ENCODE data around the gene FARP2.

Gene FARP2

DNA sequence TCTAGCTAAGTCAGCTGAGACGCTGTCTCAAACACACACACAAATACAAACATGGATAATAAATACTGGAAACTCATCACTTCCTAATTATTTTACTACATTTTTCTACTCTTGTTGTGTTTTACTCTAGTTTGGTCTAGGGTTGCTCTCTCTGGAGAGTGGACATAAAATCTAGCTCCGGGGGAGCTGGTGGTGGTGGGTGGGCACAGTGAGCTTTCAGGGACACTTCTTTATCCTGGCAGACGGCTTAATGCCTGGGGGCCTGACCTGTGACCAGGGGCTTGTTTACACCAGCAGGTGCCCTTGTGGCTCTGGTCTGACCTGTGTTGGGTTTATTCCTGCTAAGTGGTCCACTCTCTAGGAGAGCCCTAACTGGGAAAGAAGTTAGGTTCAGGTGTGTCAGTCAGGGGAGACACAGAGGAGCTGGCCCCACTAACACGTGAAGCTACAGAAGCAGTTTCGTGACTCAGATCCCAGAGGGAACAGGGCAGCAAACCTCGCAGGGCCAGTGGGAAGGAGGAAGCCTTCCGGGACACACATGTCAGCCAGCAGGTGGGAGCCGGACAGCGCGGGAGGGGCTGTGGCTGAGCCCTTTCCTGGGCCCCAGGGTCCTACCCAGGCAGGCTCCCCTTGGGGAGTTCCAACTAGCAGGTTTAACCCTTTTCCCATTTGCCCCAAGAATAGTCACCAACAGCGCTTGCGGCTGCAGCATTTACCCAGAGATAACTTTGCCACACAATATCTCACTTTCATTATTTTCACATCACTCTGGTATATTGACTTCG lies 180.0 kb downstream of the FARP2 start:
- no peak for FAIRE-seq

DNA sequence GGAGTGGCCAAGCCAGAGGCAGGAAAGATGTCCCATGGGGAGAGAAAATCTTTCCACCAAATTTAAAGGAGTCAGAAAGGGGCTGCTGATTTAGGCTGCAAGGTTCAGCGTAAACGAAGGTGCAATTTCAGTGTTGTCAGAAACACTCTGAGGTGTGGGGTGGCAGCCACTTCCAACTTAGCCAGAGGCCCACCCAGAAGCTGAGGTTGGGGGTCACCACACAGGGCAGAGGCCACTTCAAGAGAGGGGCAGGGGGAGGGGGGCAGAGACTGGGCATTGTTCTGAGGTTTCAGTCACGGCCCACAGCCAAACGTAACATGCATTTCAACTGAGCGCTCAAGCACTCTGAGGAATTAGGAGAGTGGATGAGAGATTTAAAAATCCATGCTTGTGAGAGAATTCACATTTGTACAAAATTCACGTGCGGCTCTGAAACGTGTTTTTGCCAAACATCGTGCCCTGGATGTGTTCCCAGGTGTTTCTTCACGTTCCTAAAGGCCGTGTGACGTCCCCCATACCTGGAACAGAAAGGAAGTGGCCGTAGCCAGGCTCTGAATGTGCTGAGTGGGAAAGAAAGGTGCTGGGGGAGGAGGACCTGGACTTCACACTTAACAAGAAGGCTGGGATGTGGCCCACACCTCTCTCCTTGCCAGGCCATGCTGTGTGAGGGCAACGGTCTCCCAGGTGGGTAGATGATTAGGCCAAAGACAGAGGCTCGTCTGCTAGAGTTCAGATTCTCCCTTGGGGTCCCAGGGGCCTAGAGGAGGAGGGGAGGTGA lies 182.9 kb downstream of the FARP2 start:
- FAIRE-seq, result no peak

DNA sequence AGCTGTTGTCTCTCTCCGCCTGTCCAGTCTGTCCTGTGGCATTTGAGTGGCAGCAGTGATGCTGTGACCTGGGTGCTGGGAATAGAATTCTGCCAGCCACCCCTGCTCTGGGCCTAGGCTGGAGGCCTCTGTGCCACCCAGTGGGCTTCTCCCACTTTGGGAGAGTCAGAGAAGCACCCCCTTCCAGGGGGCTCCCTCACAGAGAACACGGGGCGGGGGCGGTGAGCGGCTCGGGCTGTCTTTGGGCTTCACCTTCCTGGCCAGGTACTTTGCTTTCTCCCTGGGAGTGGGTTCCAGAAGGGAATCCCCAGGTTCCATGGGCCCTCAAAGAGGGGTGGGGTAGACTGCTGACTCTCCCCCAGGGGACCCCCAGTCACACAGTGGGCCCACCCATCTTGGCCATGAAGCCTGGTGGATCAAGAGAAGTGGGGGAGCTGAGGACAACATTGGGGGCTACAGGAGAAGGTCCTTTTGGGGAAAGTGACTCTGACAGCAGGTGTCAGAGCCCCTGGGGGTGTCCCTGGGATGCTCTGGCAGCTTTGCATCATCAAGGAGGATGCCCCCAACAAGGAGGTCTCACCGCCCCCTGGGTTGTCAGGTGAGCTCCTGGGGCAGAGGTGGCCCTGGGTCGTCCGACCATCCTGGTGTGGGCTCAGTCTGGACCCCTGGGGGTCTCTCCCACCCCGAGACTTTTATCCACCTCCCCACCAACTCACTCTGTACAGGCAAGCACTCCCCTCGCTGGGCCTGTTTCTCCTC lies 183.7 kb downstream of the FARP2 start:
- no peak for FAIRE-seq

DNA sequence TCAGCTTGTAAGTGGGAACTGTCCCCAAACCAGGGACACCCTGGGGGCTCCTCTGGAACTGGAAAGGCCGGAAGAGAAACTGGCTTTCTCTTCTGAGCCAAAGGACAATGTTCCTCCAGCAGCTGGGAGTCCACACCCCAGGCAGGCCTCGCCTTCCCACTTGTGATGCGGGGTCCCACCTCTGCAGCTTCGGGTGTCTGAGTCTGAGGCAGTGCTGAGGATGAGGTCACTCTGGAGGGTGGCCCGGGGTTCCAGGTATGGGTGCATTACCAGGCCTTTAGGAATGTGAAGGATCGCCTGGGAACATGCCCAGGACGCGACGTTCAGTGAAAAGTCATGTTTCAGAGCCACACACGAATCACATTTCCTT lies 184.3 kb downstream of the FARP2 start:
- FAIRE-seq, result no peak

DNA sequence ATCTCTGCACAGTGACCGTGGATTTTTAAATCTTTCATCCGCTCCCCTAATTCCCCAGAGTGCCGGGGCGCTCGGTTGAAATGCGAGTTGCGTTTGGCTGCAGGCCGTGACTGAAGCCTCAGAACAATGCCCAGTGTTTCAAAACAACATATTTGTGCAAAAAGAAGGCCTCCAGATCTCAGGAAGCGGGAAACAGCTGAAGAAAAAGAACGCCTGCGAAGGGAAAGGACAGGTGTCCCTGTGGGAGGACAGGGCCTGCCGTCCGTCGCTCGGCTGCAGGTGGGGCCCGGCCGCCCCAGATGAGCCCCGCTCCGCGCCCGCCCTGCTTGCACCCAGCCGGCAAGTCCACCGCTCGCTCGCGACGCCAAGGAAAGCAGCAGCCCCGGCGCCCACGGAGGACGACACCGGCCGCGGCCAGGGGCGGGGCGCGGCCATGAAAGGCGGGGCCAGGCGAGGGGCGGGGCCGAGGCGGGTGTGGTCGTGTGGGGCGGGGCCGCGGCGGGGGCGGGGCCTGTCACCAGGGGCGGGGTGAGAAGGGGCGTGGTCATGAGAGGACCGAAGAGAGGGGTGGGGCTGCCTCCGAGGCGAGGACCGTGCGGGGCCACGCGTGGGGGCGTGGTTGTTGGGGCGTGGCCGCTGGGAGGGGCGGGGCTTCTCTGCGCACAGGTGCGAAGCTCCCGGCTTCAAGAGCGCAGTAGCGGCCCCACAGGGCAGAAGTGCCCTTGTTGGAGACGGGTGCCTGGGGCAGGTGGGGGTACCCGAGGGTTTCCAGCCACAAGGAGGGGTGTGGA lies 184.9 kb downstream of the FARP2 start:
- no peak for FAIRE-seq

DNA sequence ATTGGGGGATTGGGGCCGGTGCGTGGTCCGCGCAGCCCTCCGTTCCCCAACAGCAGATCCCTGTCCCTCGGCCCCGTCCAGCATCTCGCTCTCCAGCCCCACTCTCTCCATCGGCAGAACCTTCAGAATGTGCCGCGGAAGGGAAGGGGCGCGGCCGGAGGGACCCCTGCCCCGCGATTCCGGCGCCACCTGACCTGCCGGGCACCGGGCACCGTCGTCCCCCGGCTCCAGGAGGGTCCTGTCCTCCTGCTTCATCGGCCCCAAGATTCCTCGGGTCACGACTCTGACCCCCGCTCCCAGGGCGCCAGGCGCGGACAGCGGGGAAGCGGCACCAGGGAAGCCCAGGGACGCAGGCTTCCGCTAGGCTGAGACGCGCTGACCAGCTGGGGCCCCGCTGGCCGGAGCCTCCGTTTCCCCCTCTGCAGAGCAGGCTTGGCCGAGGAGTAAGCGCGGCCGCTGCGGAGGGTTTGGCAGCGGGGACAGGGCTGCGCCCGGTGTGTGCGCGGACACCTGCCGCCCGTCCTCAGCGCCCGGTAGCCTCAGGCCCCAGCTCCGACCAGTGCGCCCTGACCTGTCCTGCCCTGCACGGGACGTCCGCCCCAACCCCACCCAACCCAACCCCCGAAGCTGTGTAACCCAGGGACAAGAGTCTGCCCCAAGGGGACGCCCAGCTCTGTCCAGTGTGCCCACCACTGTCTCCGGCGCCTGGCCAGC lies 185.6 kb downstream of the FARP2 start:
- FAIRE-seq, result no peak

DNA sequence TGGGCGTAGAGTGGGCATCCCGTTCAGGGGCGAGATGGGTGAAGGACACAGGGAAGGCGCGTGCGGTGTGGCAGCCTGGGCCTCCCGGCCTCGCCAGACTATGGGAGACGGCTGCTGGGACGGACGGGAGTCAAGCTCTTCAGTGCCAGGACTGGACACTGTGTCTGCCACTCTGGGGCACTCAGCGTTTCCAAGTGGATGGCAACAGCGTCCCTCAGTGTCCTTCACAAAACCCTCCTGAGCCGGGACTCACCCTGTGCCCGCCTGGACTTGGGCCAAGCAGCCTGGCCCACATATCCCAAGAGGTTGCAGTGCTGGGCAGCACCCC lies 186.2 kb downstream of the FARP2 start:
- FAIRE-seq, result no peak

All from G401.6 (cell line).